LNCaP clone FGC (cell line): ENCODE results near the gene STAT6.

Experiments used
- DNase-seq: peaks from one replicate; pipeline ENCODE4 v3.0.0-alpha.2; 2011; ENCODE audit warnings: low read depth
- H3K4me3 ChIP-seq: 2 replicates; pipeline ENCODE4 v1.5.1; 2011; ENCODE audit warnings: mild to moderate bottlenecking, low read depth, low read length, control low read depth
- TF ChIP-seq, protein P1 (sequence below): IDR thresholded peaks from 2 replicates; pipeline ENCODE4 v1.5.1; 2012; ENCODE audit warnings: mild to moderate bottlenecking; ENCODE audit not compliant: control insufficient read depth, insufficient read depth; ENCODE audit errors: extremely low read depth

The STAT6 gene

GRCh38 chr12:57146092-57146491 is 34.9 kb upstream of the STAT6 start:
- no peak for DNase-seq
- TF ChIP-seq, protein P1, sequence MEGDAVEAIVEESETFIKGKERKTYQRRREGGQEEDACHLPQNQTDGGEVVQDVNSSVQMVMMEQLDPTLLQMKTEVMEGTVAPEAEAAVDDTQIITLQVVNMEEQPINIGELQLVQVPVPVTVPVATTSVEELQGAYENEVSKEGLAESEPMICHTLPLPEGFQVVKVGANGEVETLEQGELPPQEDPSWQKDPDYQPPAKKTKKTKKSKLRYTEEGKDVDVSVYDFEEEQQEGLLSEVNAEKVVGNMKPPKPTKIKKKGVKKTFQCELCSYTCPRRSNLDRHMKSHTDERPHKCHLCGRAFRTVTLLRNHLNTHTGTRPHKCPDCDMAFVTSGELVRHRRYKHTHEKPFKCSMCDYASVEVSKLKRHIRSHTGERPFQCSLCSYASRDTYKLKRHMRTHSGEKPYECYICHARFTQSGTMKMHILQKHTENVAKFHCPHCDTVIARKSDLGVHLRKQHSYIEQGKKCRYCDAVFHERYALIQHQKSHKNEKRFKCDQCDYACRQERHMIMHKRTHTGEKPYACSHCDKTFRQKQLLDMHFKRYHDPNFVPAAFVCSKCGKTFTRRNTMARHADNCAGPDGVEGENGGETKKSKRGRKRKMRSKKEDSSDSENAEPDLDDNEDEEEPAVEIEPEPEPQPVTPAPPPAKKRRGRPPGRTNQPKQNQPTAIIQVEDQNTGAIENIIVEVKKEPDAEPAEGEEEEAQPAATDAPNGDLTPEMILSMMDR, result no peak
- no peak overlapping the region for H3K4me3 ChIP-seq

DNA sequence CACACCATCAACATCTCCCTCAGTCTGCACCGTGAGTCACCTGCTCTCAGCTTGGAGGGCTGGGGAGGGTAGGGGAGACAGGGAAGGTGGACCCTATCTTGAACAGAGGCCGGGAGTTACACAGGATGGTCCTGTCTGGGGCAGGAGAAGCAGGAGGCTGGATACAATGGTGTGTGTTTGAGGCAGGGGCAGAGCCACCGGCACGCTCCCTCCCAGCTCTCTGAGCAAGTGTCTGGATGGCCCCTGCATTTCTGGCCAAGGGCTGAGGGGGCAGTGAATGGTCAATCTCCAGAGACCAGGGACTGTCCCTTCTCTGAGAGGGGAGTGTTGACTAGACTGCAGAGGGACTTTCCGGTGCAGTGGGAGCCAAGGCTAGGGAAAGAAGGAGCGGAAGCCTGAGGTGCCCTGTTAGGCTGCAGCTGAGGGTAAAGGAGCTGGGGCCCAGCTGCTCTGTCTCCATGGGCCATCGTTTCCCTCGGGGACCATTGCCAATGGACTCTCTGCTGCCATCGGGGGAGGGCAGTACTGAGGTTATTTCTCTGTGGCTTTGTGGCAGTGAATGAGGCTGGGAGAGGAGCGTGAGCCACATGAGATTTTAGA is 34.4 kb upstream of the STAT6 start:
- no peak overlapping the region for H3K4me3 ChIP-seq
- TF ChIP-seq, protein P1, result no peak
- DNase-seq, result no peak

DNA sequence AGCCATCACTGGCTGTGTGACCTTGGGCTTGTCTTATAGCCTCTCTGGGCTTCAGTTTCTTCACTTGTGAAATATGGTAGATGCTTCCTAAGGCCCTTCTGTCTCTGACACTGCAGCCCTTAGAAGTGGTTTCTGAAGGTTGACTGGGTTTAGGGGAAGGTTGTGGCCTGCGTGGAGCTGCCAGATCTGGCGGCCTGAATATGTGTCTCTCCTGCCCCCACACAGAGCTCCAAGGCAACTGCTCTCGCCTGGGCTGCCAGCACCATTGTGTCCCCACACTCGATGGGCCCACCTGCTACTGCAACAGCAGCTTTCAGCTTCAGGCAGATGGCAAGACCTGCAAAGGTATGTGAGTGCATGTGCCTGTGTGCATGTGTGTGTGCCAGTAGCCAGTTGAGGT is 32.3 kb upstream of the STAT6 start:
- DNase-seq, result no peak
- no peak overlapping the region for H3K4me3 ChIP-seq
- TF ChIP-seq, protein P1, result no peak

- TF ChIP-seq, protein P1, result no peak
- H3K4me3 ChIP-seq, result no peak overlapping the region
- DNase-seq, result no peak
Observed at GRCh38 chr12:57142727-57143126, 31.6 kb upstream of the STAT6 start.

GRCh38 chr12:57142121-57142520 is 31.0 kb upstream of the STAT6 start:
- no peak for DNase-seq
- TF ChIP-seq, protein P1, result no peak
- no peak overlapping the region for H3K4me3 ChIP-seq

DNA sequence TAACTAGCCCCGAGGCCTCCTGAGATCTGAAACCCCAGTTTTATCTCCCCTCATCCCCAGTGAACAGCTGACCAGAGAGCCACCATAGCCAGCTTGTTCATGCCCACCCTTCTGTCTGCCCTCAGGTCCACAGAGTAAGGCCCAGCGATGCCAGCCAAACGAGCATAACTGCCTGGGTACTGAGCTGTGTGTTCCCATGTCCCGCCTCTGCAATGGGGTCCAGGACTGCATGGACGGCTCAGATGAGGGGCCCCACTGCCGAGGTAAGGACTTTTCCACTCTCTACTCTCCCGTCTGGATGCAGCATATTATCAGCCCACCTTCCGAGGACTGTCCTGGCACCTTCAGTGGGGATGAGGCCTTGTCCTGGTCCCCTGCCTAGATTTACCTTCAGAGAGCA is 30.1 kb upstream of the STAT6 start:
- DNase-seq, result no peak
- no peak overlapping the region for H3K4me3 ChIP-seq
- TF ChIP-seq, protein P1, result no peak
